H1 (cell line): ENCODE data around the gene TMEM169.

Experiments
- POLR2A ChIP-seq, 2 experiments: IDR thresholded peaks; 1 replicate in 1 of 2; 2 replicates in 1 of 2; pipeline ENCODE4 v1.6.1; 2011; ENCODE audit warnings: low read depth in 2 of 2, low read length in 2 of 2, mild to moderate bottlenecking in 2 of 2; ENCODE audit errors: control extremely low read depth in 1 of 2
- TF ChIP-seq, protein P1 (sequence below), 3 experiments: IDR thresholded peaks; 1 replicate in 2 of 3; 2 replicates in 1 of 3; pipeline versions ENCODE4 v1.5.1 to v1.6.1; 2011; ENCODE audit warnings: low read length in 3 of 3, mild to moderate bottlenecking in 3 of 3, inconsistent platforms in 2 of 3, low read depth in 1 of 3, moderate library complexity in 1 of 3; ENCODE audit not compliant: insufficient read depth in 1 of 3; ENCODE audit errors: control extremely low read depth in 1 of 3

DNA sequence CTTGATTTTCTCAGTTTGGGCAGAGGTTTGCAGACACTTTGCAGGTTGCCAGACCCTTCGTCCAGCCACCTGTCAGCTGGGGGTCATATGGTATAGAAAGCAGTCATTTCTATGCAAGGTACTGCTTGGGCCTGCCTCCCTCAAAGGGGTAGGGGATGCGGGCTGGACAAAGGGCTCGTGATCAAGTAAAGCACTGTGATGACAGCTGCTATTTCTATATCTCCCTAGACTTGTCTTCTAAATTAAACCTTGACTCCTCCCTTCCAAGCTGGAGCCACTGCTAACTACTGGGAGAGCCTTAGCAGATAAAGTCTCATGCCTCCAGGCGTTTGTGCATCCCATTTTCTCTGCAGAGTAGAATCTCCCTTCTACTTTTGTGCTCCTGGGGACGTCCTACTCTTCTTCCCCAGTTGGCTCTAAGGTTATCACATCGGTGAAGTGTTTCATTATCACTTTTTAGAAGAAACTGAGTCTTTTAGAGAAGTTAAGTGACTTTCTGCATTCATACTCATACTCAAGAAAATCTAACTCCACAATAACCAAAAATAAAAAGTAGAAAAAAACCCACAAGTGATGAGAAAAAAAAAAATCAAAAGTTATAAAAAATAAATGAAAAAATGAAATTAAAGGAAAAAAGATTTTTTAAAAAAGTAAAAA lies 26.7 kb downstream of the TMEM169 start:
- TF ChIP-seq, protein P1, sequence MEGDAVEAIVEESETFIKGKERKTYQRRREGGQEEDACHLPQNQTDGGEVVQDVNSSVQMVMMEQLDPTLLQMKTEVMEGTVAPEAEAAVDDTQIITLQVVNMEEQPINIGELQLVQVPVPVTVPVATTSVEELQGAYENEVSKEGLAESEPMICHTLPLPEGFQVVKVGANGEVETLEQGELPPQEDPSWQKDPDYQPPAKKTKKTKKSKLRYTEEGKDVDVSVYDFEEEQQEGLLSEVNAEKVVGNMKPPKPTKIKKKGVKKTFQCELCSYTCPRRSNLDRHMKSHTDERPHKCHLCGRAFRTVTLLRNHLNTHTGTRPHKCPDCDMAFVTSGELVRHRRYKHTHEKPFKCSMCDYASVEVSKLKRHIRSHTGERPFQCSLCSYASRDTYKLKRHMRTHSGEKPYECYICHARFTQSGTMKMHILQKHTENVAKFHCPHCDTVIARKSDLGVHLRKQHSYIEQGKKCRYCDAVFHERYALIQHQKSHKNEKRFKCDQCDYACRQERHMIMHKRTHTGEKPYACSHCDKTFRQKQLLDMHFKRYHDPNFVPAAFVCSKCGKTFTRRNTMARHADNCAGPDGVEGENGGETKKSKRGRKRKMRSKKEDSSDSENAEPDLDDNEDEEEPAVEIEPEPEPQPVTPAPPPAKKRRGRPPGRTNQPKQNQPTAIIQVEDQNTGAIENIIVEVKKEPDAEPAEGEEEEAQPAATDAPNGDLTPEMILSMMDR (IDR thresholded peaks at IDR 0.05; ENCODE audit: control extremely low read depth in 1 of 3, insufficient read depth in 1 of 3, low read depth in 1 of 3, low read length in 3 of 3) = no peak
- TF ChIP-seq POLR2A (IDR thresholded peaks at IDR 0.05; ENCODE audit: control extremely low read depth in 1 of 2, low read depth in 2 of 2, low read length in 2 of 2) = no peak
